GM18507 (cell line): ENCODE measurements around the gene SLC6A8.
"Not testable (repeated sequence)": the region's sequence is repeated elsewhere in the genome, so short reads cannot be mapped to it uniquely, and the experiment has no call there.

Source experiments
- DNase-seq: peaks from one replicate; pipeline ENCODE4 v3.0.0; 2011; ENCODE audit warnings: low read depth; ENCODE audit not compliant: insufficient read length; ENCODE audit errors: extremely low spot score
- FAIRE-seq: peaks from 2 replicates; lab custom pipeline; 2011; peaks lifted over from hg19 to GRCh38; lab: Jason Lieb, UNC

SLC6A8 gene

DNA sequence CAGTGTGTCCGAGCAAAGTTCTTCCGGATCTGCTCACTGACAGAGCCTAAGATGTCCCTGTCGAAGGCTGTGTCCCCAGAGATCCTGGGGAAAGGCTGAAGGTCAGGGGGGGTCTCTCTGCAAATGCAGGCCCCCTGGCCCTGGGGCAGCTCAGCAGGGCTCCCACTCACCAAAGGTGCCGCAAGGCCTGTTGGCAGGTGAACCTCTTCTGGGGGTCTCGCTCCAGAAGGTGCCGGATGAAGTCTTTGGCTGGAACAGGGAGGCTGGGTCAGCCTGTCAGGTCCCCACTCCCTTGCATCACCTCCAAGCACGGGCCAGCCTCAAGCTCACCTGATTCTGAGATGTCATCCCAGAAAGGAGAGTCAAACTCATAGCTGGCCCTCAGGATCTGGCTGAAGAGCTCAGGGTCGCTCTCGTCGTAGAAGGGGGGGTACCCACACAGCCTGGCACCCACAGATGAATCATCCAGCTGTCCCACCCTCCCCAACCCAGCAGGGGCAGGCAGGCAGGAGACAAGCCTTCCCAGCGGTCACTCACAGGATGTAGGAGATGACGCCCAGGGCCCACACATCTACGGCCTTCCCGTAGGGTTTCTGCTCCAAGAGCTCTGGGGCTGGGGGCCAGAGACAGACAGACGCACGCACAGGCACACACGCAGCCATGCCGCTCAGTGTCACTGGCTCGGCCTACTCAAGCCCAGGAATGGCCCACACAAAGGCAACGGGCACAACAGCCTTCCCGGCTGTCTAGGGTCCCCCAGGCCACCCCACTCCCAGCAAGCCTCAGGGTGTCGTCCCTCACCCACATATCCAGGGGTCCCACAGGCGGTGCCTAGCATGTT, 16.8 kb upstream of the SLC6A8 start:
- DNase-seq (no peak), FAIRE-seq (no peak)

DNA sequence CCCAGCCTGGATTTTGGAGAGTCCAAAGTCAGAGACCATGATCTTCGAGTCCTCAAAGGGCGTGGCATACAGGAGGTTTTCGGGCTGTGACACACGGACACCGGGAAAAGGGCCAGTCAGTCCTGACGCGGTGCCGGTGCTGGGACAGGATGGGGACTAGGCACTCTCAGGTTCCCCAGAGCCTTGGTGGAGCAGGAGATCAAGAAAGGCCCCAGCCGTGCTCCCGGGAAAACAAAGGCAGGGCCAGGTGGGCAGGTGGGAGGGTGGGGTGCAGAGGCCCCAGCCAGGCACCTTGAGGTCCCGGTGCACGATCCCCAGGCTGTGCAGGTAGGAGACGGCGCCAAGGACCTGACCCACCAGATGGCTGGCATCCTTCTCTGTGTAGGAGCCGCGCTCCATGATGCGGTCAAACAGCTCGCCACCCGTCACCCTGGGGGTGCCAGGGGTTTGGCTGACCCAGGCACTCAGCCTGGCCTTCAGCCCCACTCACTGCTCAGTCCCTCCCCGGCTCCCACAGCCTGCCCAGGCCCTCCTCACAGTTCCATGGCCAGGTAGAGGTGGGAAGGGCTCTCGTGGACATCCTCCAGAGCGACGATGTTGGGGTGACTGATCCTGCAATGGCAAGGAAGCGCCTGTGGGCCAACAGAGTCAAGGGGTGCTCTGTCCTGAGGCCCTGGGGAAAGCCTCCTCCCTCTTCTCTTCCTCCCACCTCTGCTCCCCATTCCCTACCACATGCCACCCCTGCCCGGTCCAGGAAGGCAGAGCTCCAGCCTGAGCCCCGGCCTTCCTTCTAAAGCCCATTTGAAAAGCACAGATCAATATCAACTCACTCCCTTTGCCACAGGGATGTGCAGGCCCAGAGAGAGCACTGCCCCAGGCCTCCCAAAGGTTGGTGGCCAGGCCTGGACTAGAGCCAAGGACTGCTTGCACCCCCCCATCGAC, 15.9 kb upstream of the SLC6A8 start:
- no peak for DNase-seq
- no peak for FAIRE-seq

DNA sequence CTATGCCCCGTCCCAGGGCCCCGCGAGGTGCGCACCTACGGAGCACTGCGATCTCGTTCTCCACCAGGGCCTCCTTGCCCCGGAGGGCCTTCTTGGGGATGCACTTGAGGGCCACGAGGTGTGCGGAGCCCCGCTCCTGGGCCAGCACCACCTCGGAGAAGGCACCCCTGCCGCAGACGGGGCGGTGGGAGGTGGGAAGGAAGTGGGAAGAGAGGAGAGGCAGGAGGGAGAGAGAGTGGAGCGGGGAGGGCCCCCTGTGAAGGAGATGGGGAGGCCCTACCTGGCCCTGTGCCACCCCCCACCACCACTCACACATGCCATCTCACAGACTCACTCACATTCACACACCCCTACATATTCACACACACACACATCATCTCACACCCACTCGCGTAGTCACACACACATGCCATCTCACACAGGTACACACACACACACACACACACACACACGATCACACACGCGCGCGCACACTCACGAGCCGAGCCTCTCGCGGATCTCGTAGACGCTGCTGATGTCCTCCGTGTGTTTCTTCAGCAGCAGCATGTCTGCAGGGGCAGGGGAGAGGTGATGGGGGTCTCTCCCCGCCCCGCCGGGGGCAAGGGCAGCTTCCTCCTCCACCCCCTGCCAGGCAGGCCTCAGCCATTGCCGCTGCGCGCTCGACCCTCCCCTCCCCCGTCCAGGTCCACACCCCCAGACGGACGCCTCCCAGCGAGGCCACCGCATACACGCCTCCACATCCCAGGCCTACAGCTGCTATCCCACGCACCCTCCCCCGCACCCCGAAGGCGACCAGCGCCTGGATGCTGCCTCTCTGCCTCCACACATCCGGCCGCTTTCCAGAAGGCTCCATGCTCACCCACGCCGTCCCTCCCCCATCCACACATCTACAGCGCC, 14.9 kb upstream of the SLC6A8 start:
- DNase-seq (no peak), FAIRE-seq (no peak)

DNA sequence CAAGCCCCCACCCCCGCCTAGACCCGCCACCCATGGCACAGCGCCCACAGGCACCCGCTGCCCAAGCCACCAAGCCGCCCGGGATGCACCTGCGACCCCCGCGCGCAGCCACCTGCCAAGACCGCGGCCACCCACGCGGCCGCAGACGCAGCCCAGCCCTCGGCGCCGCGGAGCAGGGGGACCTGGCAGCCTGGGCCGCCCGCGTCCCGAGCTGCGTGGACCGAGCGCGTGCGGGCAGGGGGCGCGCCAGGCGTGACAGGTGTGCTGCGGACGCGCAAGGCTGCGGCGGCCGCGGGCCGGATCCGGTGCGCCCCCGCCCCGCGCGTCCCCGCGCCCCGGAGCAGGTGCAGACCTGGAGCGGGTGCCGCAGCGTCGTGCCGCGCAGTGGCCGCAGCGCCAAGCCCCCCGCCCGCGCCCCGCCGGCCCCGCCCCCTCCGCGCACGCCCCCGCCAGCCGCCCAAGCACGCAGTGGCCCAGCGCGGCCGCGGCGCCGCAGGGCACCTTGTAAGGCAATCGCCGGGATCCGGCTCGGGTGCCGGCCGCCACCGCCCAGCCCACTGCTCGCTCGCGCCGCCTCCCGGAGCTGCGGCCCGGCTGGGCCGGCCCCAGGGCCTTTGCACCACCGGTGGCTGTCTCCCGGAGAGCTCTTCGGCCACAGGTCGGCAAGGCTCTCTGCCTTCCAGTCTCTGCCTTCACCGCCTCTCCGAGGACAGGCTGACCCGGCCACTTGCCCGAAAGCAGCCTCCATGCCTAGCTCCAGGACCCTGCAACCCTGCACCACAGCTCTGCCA, 14.1 kb upstream of the SLC6A8 start, which contains the start of gene PNCK:
Gene PNCK, minus strand, starts transcription at position 386 of the 791 bp plus-strand sequence. CDS start 737 bp downstream, outside the sequence.
- no peak for FAIRE-seq
- DNase-seq, result no peak

DNA sequence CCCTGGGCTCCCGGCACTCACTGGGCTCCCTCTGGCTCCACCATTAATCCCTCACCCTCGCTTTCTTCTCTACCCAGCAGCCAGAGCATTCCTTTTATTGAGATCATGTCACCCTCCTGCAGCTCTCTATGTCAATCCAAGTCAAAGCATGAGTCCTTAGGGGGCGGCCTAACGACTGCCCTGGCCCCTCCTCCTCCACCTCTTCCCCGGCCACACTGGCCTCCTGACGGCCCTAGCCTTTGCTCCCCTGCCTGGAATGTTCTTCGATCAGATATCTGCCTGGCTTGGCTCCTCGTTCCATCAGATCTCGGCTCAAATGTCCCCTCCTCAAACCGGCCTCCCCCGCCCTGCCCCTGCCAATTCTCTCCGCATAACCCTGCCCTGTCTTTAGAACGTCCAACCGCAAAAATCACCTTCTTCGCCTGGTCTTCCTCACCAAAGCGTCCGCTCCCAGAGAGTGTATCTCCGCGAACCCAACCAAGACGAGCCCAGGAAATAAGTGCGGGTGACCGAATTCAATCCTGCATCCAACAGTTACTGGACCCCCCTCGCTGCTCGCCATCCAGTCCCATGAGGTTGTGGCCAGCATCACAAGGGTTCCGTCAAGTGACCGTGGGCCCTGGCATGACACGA, 13.4 kb upstream of the SLC6A8 start:
- FAIRE-seq (no peak), DNase-seq (no peak)

DNA sequence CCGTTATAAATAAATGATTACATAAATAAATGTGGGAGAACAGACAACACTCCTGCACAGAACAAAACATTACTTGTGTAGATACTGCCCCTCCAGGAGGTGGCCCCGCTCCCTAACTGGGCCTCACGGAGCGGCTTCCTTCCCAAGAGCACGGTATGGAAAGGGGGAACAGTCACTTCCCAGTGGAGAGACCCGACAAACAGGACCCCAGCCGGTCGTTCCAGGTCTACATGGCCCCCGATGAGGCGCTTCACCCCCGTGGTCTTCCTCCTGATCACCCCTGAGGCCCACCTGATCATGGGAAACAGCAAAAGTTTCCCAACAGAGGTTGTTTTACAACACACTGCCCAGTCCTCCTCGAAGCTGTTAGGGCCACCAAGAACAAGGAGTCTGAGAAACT, 6.6 kb upstream of the SLC6A8 start:
- DNase-seq, result no peak
- FAIRE-seq, result no peak

DNA sequence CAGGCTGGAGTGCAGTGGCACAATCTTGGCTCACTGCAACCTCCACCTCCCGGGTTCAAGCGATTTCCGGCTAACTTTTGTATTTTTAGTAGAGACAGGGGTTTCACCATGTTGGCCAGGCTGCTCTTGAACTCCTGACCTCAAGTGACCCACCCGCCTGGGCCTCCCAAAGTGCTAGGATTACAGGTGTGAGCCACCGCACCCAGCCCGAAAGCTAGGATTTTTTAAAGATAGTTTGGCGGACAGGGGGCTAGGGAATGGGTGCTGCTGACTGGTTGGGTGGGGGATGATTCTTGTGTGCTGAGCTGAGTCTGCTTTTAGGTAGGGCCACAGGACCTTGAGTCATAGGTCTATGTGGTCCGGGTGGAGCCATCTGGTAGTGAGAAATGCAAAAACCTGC, 4.2 kb upstream of the SLC6A8 start:
- FAIRE-seq, DNase-seq: not testable (repeated sequence)

DNA sequence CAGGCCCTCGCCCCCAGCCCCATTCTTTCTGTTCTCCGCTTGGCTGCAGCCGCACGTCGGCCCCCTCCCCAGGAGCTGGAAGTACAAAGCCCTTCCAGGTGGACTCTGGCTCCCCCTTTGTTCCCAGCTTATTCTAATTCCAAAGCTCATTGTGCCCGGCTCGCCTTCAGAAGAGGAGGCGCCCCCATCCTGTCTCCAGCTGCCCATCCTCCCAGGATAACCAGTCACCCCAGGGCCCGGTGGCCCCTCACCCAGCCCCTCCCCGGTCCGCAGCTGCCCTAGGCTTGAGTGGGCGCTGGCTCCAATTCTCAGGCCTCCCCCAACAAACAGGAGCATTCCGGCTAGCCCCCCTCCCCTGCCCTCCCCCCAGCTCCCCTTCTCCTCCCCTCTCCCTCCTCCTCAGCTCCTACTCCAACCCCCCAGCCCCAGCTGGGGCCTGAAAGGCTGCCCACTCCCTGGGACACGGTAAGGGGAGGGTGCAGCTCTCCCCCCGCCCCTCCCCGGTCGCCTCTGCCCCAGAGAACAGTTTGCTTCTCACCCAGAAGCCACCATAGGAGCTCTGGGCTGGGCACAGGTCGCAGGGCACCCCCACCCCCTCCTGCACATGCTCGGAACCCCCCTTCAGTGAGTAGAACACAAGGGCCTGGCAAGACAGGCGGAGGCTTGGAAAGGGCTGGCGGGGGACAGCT, 3.1 kb upstream of the SLC6A8 start:
- FAIRE-seq (no peak), DNase-seq (no peak)

DNA sequence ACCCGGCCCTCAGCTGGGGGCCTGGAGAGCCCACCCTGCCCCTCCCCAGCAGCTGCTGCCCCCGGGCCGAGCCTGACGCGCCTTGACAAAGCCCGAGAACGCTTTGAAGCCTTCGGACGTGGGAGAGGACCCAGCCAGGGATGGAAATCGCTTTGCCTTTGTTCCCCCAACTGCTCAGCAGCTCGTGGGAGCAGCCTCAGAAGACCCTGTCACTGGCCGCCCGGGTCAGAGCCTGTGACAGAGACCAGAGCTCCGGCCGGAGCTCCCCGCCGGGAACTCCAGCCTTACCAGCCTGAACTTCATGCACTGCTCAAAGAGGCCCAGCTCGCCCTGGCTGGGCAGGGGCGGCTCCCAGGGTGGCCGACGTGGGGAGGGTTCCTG, 2.6 kb upstream of the SLC6A8 start:
- no peak for FAIRE-seq
- no peak for DNase-seq

DNA sequence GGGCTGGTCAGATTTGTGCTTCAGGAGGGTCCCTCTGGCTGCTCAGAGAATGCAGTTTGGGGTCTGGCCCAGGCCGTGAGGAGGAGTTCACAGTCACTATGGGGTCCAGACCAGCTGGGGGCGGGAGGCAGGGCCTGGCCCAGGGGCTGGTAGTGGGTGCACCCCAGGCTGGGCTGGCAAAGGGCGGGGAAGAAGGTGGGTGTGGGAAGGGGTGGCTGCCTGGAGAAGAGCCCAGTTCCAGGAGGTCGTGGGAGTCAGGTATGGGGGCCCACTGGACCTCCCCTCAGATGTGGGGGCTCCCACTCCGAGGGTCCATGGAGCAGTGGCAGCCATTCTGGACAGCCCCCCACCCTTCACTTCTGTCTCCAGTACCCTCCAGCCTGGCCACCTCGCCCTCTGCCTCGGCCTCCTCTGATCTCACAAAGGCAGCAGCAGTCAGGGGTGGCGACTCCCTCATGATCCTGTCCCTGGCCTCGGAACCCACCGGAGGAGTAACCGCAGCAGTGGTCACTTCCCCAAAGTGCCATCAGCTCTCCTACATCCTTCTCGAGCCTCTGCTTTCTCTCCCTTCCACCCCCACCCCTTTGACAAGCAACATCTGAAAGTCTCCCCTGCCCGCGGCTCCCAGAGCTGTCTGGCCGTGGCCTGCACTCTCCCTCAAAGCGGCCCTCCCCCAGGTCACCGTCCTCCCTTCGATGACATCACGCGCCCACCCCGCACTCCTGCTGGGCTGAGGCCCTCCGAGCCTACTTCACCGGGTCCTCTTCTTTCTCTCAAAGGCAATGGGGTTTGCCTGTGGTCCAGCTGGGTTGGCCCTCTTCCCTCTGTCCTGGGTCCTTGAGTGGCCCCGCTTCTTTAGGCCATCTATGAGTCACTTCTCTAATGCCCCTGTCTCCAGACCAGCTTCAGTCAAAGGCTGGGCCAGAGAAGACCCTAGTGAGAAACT, 1.7 kb upstream of the SLC6A8 start:
- DNase-seq (no peak), FAIRE-seq (no peak)

DNA sequence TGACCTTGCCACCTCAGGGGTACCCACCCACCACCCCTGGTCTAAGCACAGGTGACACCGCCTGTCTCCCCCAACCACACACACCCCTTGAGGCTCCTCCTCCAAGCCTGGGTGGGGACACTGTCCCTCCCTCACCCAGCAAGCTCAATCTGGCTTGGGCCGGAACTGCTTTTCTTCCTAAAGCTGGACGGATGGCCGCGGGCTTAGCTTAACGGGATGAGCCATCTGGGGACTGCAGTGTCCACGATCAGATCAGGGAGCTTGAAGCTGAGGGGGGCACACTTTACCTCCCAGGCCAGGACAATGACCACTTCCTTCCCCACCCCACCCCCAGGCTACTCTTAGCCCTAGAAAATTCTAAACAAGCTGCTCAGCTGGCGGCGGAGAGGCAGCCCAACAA, 1.0 kb upstream of the SLC6A8 start:
- DNase-seq (no peak), FAIRE-seq (no peak)

DNA sequence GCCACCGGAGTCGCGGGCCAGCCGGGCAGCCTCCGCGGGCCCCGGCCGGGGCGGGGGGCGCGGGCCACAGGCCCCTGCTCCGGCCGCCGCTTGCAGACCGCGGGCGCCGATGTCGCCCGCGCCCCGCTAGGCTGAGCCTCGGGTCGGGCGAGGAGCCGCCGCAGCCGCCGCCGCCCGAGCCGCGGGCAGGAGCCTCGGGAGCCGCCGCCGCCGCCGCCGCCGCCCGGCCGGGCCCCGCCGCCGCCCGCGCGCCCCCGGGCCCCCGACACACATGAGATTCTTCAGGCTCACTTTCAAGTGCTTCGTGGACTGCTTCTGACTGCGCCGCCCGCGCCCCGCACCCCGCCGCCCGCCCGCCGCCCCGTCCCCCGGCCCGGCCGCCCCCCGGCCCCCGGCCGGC, 345 bp downstream of the SLC6A8 start:
- FAIRE-seq (no peak), DNase-seq (no peak)

DNA sequence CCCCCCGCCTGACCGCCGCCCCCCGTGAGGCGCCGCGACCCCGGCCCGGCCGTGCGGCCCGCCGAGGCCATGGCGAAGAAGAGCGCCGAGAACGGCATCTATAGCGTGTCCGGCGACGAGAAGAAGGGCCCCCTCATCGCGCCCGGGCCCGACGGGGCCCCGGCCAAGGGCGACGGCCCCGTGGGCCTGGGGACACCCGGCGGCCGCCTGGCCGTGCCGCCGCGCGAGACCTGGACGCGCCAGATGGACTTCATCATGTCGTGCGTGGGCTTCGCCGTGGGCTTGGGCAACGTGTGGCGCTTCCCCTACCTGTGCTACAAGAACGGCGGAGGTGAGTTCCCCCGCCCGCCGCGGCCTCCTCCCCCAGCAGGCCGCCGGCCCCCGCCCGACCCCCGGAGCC, 780 bp downstream of the SLC6A8 start:
- FAIRE-seq (no peak), DNase-seq (no peak)

DNA sequence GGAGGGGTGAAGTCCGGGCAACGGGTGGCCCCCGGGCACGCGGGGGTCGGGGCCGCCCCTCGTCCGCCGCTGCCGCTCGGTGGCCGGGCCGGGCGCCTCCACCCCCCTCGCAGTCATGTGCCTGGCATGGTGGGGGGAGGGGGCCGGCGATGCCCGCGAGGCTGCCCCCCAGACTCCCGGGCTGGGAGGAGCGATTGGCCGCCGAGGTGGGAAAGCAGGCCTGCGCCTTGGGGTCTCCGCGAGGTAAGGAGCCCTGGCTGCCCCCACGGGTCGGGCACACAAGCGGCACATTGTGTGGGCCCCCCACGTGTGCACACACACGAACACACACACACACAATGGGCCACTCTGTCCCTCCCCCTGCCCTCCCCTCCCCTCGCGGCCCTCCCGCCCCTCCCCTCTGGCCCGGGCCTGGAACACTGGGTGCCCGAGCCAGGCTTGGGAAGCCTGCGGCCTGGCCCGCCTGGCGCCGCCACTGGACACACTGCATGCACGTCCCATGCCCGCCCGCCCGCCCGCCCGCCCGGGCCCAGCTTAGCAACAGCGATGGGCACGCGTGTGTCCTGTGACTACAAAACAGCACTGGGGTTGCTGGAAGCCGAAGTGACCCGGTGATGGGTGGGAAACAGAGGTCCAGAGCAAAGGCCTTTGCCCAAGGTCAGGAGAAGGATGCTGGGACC, 1.3 kb downstream of the SLC6A8 start:
- FAIRE-seq (no peak), DNase-seq (no peak)

DNA sequence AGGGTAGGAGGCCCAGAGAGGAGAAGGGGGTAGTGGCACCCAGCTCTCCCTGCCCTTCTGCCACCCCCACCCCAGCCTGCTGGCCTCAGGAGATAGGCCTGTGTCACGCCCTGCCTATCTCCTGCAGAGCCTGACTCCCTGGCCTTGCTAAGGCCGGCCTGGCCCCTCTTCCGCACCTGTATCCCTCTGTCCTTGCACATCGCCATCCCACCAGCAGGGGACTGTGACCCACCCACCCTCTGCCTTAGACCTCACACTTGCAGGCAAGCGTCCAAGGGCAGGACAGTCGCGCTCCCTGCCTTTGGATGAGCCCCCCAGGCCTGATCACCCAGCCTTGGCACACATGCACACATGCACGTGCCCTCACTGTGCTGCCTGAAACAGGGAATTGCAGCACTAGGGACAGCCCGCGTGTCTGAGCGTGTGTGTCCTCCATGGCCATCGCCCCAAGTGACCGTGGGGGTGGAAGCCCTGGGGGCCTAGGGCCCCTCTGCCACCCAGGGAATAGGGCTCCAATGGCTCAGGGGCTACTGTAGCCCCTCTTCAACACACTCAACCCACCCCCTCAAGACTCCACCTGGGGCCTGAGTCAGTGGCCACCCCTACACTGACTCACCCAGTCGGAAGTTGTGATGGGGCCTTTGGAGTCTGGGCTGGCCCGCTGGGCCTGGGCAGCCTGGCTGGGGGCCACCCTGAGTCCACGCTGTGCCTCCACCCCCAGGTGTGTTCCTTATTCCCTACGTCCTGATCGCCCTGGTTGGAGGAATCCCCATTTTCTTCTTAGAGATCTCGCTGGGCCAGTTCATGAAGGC, 2.1 kb downstream of the SLC6A8 start:
- DNase-seq (no peak), FAIRE-seq (no peak)
